HFF-Myc (cell line): ENCODE data around the gene FMNL2.

Experiments
- DNase-seq: peaks from one replicate; pipeline ENCODE4 v3.0.0-alpha.2; 2011; ENCODE audit warnings: low read depth; ENCODE audit errors: extremely low read depth
- H3K4me3 ChIP-seq: replicated peaks from 2 replicates; pipeline ENCODE4 v1.5.1; 2011; ENCODE audit warnings: low read depth, mild to moderate bottlenecking, control low read depth, low read length
- CTCF ChIP-seq: IDR thresholded peaks from 2 replicates; pipeline ENCODE4 v1.5.1; 2012; ENCODE audit warnings: mild to moderate bottlenecking, low read depth, low read length, control low read depth; ENCODE audit errors: missing control alignments

The FMNL2 gene

GRCh38 chr2:152477347-152478092, 142.5 kb downstream of the FMNL2 start:
- no peak for DNase-seq
- no peak for TF ChIP-seq CTCF
- no peak overlapping the region for H3K4me3 ChIP-seq

DNA sequence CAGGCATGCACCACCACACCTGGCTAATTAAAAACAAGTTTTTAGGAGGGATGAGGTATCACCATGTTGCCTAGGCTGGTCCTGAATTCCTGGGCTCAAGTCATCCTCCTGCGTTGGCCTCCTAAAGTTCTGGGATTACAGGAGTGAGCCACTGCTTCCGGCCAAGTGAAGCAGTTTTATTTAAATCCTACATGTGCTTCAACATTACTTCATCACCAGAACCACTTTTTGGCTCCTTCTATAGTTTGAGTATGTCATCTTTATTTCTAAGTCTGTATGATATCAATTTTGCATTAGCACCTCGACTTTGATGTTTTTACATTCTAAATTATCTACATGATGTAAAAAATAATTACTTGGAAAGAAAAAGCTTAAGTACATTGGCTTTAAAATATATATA, 144.3 kb downstream of the FMNL2 start:
- no peak for TF ChIP-seq CTCF
- no peak for DNase-seq
- no peak overlapping the region for H3K4me3 ChIP-seq

- no peak for TF ChIP-seq CTCF
- DNase-seq, result no peak
- no peak overlapping the region for H3K4me3 ChIP-seq
Observed at GRCh38 chr2:152480821-152481399, 145.9 kb downstream of the FMNL2 start.

GRCh38 chr2:152481881-152482583, 147.1 kb downstream of the FMNL2 start:
- DNase-seq, result no peak
- TF ChIP-seq CTCF, result no peak
- no peak overlapping the region for H3K4me3 ChIP-seq

GRCh38 chr2:152483276-152484063, 148.5 kb downstream of the FMNL2 start:
- peak; percentile 70 for DNase-seq
- no peak overlapping the region for H3K4me3 ChIP-seq
- TF ChIP-seq CTCF, result no peak

GRCh38 chr2:152485954-152486736, 151.2 kb downstream of the FMNL2 start:
- no peak for TF ChIP-seq CTCF
- no peak overlapping the region for H3K4me3 ChIP-seq
- DNase-seq, result no peak
